SK-N-SH (cell line): ENCODE data around the gene MAPK8IP1. TPM values are rescaled to one million over a fixed set of nuclear protein-coding genes. Genes with fewer than 3 reads are reported as not detected.

Experiments used
- CTCF ChIA-PET: fragments of 300-600, 350-600 bp; formaldehyde crosslinking; extraction: SDS; loops from one replicate; lab custom pipeline; 2021; lab: Yijun Ruan, JAX
- POLR2A ChIA-PET: fragments of 350-600 bp; sonication (Branson Sonifier 250); formaldehyde crosslinking; extraction: SDS; loops from one replicate; lab custom pipeline; 2020; ENCODE audit warnings: antibody characterized with exemption, inconsistent platforms; lab: Yijun Ruan, JAX
- DNase-seq: peaks from one replicate; pipeline ENCODE4 v3.0.0; 2012
- H2AFZ ChIP-seq: fragments of 200-600 bp; sonication (generic); 2 replicates; pipeline ENCODE4 v1.8.1; 2016; ENCODE audit warnings: antibody characterized with exemption, mild to moderate bottlenecking, low read depth
- H3F3A ChIP-seq: fragments of 200-600 bp; sonication (generic); replicated peaks from 2 replicates; pipeline ENCODE3; 2016; ENCODE audit warnings: antibody characterized with exemption, mild to moderate bottlenecking; ENCODE audit not compliant: insufficient read depth
- H3K27ac ChIP-seq, 2 experiments: fragments of 200-500 bp in 1 of 2; fragments of 200-600 bp in 1 of 2; sonication (Bioruptor generic) in 1 of 2; sonication (generic), shearing (Covaris generic) in 1 of 2; 2 replicates each; pipeline versions ENCODE4 v1.5.1 to v1.6.1; 2014 to 2016; ENCODE audit warnings: low read depth in 2 of 2, inconsistent platforms in 1 of 2, low read length in 1 of 2, mild to moderate bottlenecking in 1 of 2, mixed read lengths in 1 of 2
- H3K27me3 ChIP-seq: fragments of 200-600 bp; sonication (generic), shearing (Covaris generic); 2 replicates; pipeline ENCODE4 v1.6.1; 2016; ENCODE audit warnings: mixed run types; ENCODE audit not compliant: insufficient read depth
- H3K36me3 ChIP-seq, 2 experiments: fragments of 200-500 bp in 1 of 2; fragments of 200-600 bp in 1 of 2; sonication (Bioruptor generic) in 1 of 2; sonication (generic) in 1 of 2; replicated peaks in 1 of 2; 2 replicates each; pipeline versions ENCODE3 to v1.5.1; 2014 to 2016; ENCODE audit warnings: low read length in 1 of 2, mild to moderate bottlenecking in 1 of 2; ENCODE audit not compliant: insufficient read depth in 2 of 2, control insufficient read depth in 1 of 2
- H3K4me1 ChIP-seq, 2 experiments: fragments of 200-500 bp in 1 of 2; fragments of 200-600 bp in 1 of 2; sonication (Bioruptor generic) in 1 of 2; sonication (generic), shearing (Covaris generic) in 1 of 2; 2 replicates each; pipeline versions ENCODE4 v1.5.1 to v1.6.1; 2014 to 2016; ENCODE audit warnings: low read depth in 1 of 2, low read length in 1 of 2, mixed run types in 1 of 2; ENCODE audit not compliant: insufficient read depth in 2 of 2, control insufficient read depth in 1 of 2
- H3K4me2 ChIP-seq: fragments of 200-600 bp; sonication (generic), shearing (Covaris generic); 2 replicates; pipeline ENCODE4 v1.6.1; 2017; ENCODE audit warnings: mixed run types
- H3K4me3 ChIP-seq, 2 experiments: fragments of 200-500 bp in 1 of 2; fragments of 200-600 bp in 1 of 2; sonication (Bioruptor generic) in 1 of 2; sonication (generic), shearing (Covaris generic) in 1 of 2; 2 replicates each; pipeline versions ENCODE4 v1.5.1 to v1.8.1; 2014 to 2016; ENCODE audit warnings: low read depth in 2 of 2, inconsistent platforms in 1 of 2, low read length in 1 of 2, mild to moderate bottlenecking in 1 of 2, mixed read lengths in 1 of 2, moderate library complexity in 1 of 2
- H3K79me2 ChIP-seq: fragments of 200-600 bp; sonication (generic); 2 replicates; pipeline ENCODE4 v1.8.1; 2017; ENCODE audit warnings: mild to moderate bottlenecking; ENCODE audit not compliant: insufficient read depth
- H3K9ac ChIP-seq: fragments of 200-600 bp; sonication (generic); 2 replicates; pipeline ENCODE4 v1.6.1; 2017; ENCODE audit warnings: mixed run types
- H3K9me2 ChIP-seq: fragments of 200-600 bp; sonication (generic); 2 replicates; pipeline ENCODE4 v1.6.1; 2017; ENCODE audit warnings: mixed run types
- H3K9me3 ChIP-seq: fragments of 200-600 bp; sonication (generic); 2 replicates; pipeline ENCODE4 v1.6.1; 2017; ENCODE audit warnings: mixed run types, mild to moderate bottlenecking, moderate library complexity
- H4K20me1 ChIP-seq: fragments of 200-600 bp; sonication (generic); 2 replicates; pipeline ENCODE4 v1.6.1; 2017; ENCODE audit warnings: mild to moderate bottlenecking, mixed run types; ENCODE audit not compliant: insufficient read depth
- ELF1 ChIP-seq: IDR thresholded peaks from 2 replicates; pipeline ENCODE4 v1.4.0; 2012
- EP300 ChIP-seq, 2 experiments: IDR thresholded peaks; 2 replicates each; pipeline versions ENCODE4 v1.4.0 to v1.6.1; 2012; ENCODE audit warnings: borderline replicate concordance in 1 of 2, low read depth in 1 of 2, low read length in 1 of 2
- FOXJ3 ChIP-seq: sonication (generic); formaldehyde crosslinking; IDR thresholded peaks from 2 replicates; pipeline ENCODE4 v1.5.1; 2020; ENCODE audit warnings: mild to moderate bottlenecking, missing genetic modification reagents
- GATA2 ChIP-seq: sonication (generic); formaldehyde crosslinking; IDR thresholded peaks from 2 replicates; pipeline ENCODE4 v1.5.0; 2020; ENCODE audit warnings: mild to moderate bottlenecking, missing genetic modification reagents
- MEF2A ChIP-seq: IDR thresholded peaks from 2 replicates; pipeline ENCODE4 v1.4.0; 2012; ENCODE audit warnings: low read depth, borderline replicate concordance
- NFIC ChIP-seq: IDR thresholded peaks from 2 replicates; pipeline ENCODE4 v1.4.0; 2012; ENCODE audit warnings: borderline replicate concordance
- POLR2AphosphoS5 ChIP-seq: IDR thresholded peaks from 2 replicates; pipeline ENCODE4 v1.6.1; 2012; ENCODE audit warnings: low read depth, low read length
- RAD21 ChIP-seq: IDR thresholded peaks from 2 replicates; pipeline ENCODE4 v1.6.1; 2012; ENCODE audit warnings: mild to moderate bottlenecking, low read length
- RFX5 ChIP-seq: IDR thresholded peaks from 2 replicates; pipeline ENCODE4 v1.6.1; 2012; ENCODE audit warnings: mild to moderate bottlenecking, improper control_type of control experiment, low read length
- SIN3A ChIP-seq: IDR thresholded peaks from 2 replicates; pipeline ENCODE4 v1.6.1; 2012; ENCODE audit warnings: low read depth, mild to moderate bottlenecking, low read length, moderate library complexity, borderline replicate concordance
- SMC3 ChIP-seq: IDR thresholded peaks from 2 replicates; pipeline ENCODE4 v1.6.1; 2012; ENCODE audit warnings: low read depth, low read length, improper control_type of control experiment
- TAF1 ChIP-seq: IDR thresholded peaks from 2 replicates; pipeline ENCODE4 v1.6.1; 2012; ENCODE audit warnings: low read depth, mild to moderate bottlenecking, low read length, moderate library complexity, borderline replicate concordance
- TCF12 ChIP-seq: IDR thresholded peaks from 2 replicates; pipeline ENCODE4 v1.4.0; 2012
- TEAD4 ChIP-seq: IDR thresholded peaks from 2 replicates; pipeline ENCODE4 v1.4.0; 2012; ENCODE audit warnings: mild to moderate bottlenecking, borderline replicate concordance; ENCODE audit not compliant: insufficient read depth
- YY1 ChIP-seq: IDR thresholded peaks from 2 replicates; pipeline ENCODE4 v1.4.0; 2012; ENCODE audit warnings: low read depth, mild to moderate bottlenecking
- WGBS: methylation state at CpG from one replicate; pipeline ENCODE4 v1.1.6; 2017; ENCODE audit warnings: low lambda C conversion rate; 5-methylcytosine and 5-hydroxymethylcytosine counted together
- polyA plus RNA-seq, 3 experiments: library from polyadenylated mRNA; depleted of rRNA; stranded (reverse); fragments of >200 nt; gene quantifications; 2 replicates each; pipeline ENCODE4 v1.2.3, GENCODE V29; 2012
- TF ChIP-seq, protein P1 (sequence below): IDR thresholded peaks from 2 replicates; pipeline ENCODE4 v1.6.1; 2012; ENCODE audit warnings: mild to moderate bottlenecking, low read depth, low read length, moderate library complexity
- TF ChIP-seq, protein P2 (sequence below): IDR thresholded peaks from 2 replicates; pipeline ENCODE4; 2012

Gene MAPK8IP1
- polyA plus RNA-seq, 1 of the 3 experiments (the other 2 are of a cell fraction), result 12.5 TPM

DNA sequence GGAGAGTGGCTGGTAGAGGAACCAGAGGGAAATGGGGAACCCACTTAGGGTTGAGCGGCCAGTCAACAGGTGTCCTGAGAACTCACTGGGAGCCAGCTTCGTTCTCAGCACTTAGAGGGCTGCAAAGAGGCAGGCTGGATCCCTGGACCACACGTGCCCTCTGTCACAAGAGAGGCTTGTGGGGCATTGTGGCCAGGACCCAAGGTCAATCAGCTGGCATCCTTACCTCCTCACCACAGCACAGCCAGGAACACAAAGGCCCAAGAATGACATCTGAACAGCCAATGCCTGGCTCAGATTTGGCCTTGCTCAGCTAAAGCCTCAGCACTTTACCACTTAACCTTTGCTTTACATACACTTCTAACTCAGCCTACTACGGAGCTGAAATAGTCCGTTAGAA lies 7.4 kb downstream of the MAPK8IP1 start:
- TF ChIP-seq, protein P1, sequence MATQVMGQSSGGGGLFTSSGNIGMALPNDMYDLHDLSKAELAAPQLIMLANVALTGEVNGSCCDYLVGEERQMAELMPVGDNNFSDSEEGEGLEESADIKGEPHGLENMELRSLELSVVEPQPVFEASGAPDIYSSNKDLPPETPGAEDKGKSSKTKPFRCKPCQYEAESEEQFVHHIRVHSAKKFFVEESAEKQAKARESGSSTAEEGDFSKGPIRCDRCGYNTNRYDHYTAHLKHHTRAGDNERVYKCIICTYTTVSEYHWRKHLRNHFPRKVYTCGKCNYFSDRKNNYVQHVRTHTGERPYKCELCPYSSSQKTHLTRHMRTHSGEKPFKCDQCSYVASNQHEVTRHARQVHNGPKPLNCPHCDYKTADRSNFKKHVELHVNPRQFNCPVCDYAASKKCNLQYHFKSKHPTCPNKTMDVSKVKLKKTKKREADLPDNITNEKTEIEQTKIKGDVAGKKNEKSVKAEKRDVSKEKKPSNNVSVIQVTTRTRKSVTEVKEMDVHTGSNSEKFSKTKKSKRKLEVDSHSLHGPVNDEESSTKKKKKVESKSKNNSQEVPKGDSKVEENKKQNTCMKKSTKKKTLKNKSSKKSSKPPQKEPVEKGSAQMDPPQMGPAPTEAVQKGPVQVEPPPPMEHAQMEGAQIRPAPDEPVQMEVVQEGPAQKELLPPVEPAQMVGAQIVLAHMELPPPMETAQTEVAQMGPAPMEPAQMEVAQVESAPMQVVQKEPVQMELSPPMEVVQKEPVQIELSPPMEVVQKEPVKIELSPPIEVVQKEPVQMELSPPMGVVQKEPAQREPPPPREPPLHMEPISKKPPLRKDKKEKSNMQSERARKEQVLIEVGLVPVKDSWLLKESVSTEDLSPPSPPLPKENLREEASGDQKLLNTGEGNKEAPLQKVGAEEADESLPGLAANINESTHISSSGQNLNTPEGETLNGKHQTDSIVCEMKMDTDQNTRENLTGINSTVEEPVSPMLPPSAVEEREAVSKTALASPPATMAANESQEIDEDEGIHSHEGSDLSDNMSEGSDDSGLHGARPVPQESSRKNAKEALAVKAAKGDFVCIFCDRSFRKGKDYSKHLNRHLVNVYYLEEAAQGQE, result no peak
- Histone ChIP-seq H3K4me1 (peaks cover 0 to 19% of the 10 kb centered on the region in 2 experiments; a peak in 1 of 4 replicates), H4K20me1 (no peaks in the 10 kb centered on the region), H3K27ac (no peak overlapping the region), H3K9ac (no peak overlapping the region), H3K9me3 (no peaks in the 10 kb centered on the region), H3K9me2 (no peaks in the 10 kb centered on the region), H3K27me3 (no peaks in the 10 kb centered on the region), H3K79me2 (no peaks in the 10 kb centered on the region), H2AFZ (no peak overlapping the region), H3K4me3 (no peak overlapping the region), H3K36me3 (no peaks in the 10 kb centered on the region), H3F3A (no peaks in the 10 kb centered on the region), H3K4me2 (no peak overlapping the region)
- ChIA-PET CTCF (interaction anchor here (1.8 kb wide), 1 partner anchor 20 kb away, joined by 10 read pairs; no protein-coding TSS in a partner anchor), POLR2A (no interaction called here)
- peak; percentile 2 for DNase-seq
- 60% methylated on average over 4 of the region's 5 CpGs for WGBS

DNA sequence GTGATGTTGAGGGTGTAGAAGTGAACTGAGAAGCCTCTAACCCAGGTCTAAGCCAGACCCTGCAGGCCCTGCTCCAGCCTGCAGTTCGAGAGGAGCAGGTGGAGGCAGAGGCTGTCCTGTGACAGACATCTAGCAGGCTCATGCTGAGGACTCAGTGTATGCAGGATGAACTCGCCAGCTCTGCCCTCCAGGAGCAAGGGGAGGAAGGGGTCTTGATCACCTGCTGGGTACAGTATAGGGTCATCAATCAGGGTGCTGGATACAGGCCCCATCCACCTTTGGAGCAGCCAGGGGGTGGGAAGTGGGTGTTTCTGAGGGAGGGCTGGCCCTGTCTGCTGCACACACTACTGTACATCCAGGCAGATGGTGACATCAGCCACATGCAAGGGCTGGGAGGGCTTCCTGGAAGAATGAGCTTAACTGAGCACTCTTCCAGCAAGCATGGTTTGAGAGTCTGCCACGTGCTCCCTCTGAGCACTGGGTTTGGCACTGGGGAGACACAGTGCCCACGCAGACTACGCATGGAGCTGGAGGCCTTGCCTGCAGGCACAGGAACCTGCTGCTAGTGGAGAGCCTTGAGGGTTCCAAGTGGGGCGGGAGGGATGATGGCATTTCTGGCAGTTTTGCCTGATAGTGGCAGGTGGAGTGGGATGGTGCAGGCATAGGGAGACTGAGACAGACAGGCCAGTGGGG lies 9.2 kb downstream of the MAPK8IP1 start:
- H3K4me1 ChIP-seq, result peaks cover 6 to 32% of the 10 kb centered on the region in 2 experiments; a peak in 2 of 4 replicates
- ChIA-PET CTCF (interaction anchor here (1.0 to 4.6 kb wide), 4 partner anchors 14 to 70 kb away, joined by 3 to 20 read pairs (median 8); no protein-coding TSS in a partner anchor), POLR2A (no interaction called here)
- H3K9ac ChIP-seq, result no peak overlapping the region
- no peaks in the 10 kb centered on the region for H3K27me3 ChIP-seq
- no peak overlapping the region for H2AFZ ChIP-seq
- H3K9me3 ChIP-seq, result no peaks in the 10 kb centered on the region
- DNase-seq, result peak; percentile 14
- no peaks in the 10 kb centered on the region for H4K20me1 ChIP-seq
- no peaks in the 10 kb centered on the region for H3K79me2 ChIP-seq
- no peak overlapping the region for H3K4me3 ChIP-seq
- H3K9me2 ChIP-seq, result no peaks in the 10 kb centered on the region
- no peak overlapping the region; a peak in 1 of 4 replicates for H3K27ac ChIP-seq
- no peaks in the 10 kb centered on the region for H3F3A ChIP-seq
- no peak overlapping the region for H3K4me2 ChIP-seq
- TF ChIP-seq MEF2A (no peak), SIN3A (no peak), TCF12 (no peak), ELF1 (no peak), RAD21 (no peak), FOXJ3 (no peak), RFX5 (no peak), EP300 (IDR thresholded peaks at IDR 0.05; ENCODE audit: borderline replicate concordance in 1 of 2, low read depth in 1 of 2, low read length in 1 of 2) (no peak), YY1 (no peak), TEAD4 (no peak), SMC3 (no peak), TAF1 (no peak), GATA2 (CRISPR knock-in tag) (no peak), POLR2AphosphoS5 (no peak), NFIC (no peak)
- TF ChIP-seq, protein P2, sequence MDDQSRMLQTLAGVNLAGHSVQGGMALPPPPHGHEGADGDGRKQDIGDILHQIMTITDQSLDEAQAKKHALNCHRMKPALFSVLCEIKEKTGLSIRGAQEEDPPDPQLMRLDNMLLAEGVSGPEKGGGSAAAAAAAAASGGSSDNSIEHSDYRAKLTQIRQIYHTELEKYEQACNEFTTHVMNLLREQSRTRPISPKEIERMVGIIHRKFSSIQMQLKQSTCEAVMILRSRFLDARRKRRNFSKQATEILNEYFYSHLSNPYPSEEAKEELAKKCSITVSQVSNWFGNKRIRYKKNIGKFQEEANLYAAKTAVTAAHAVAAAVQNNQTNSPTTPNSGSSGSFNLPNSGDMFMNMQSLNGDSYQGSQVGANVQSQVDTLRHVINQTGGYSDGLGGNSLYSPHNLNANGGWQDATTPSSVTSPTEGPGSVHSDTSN, result no peak
- no peaks in the 10 kb centered on the region for H3K36me3 ChIP-seq
- 67% methylated on average over 2 of the region's 6 CpGs for WGBS
